ENCODE results near the gene ITIH6.

The ITIH6 gene

DNA sequence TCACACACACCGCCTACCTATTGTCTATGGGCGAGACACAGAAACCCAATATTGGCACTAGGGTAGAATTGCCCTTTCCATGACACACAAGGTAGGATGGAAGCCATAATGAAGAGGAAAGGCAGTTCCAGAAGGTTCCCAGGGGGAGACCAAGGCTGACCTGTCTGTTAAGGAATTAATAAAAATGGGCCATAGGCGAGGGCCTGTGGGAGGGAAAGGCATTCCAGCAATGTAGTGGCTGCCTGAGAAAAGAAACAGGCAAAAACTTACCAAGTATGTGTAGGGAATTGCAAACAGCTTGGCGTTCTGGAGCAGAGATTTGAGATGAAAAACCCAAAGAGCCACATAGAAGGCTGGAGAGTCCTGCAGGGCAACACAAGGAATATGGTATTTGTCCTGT lies 28.5 kb upstream of the ITIH6 start:
- no peaks in the 10 kb centered on the region for H3K9me3 ChIP-seq
- no peak for TF ChIP-seq CTCF (IDR thresholded peaks at IDR 0.05)
- no peaks in the 10 kb centered on the region for H3K36me3 ChIP-seq
- H3K4me1 ChIP-seq (ENCODE audit: control insufficient read depth in 1 of 2, insufficient read depth in 1 of 2, low read depth in 1 of 2, low read length in 1 of 2) = no peaks in the 10 kb centered on the region
- no peaks in the 10 kb centered on the region for H3K27me3 ChIP-seq
- H3K4me3 ChIP-seq (ENCODE audit: low read depth in 1 of 2, low read length in 1 of 2) = no peak overlapping the region
- no peak overlapping the region for H3K27ac ChIP-seq

- no peak for TF ChIP-seq CTCF (IDR thresholded peaks at IDR 0.05)
- Histone ChIP-seq H3K27ac (no peak overlapping the region), H3K4me1 (ENCODE audit: control insufficient read depth in 1 of 2, insufficient read depth in 1 of 2, low read depth in 1 of 2, low read length in 1 of 2) (no peaks in the 10 kb centered on the region), H3K36me3 (no peaks in the 10 kb centered on the region), H3K27me3 (no peaks in the 10 kb centered on the region), H3K4me3 (ENCODE audit: low read depth in 1 of 2, low read length in 1 of 2) (no peak overlapping the region), H3K9me3 (no peaks in the 10 kb centered on the region)
These were observed 27.8 kb upstream of the ITIH6 start for GRCh38 chrX:54825716-54826438.

DNA sequence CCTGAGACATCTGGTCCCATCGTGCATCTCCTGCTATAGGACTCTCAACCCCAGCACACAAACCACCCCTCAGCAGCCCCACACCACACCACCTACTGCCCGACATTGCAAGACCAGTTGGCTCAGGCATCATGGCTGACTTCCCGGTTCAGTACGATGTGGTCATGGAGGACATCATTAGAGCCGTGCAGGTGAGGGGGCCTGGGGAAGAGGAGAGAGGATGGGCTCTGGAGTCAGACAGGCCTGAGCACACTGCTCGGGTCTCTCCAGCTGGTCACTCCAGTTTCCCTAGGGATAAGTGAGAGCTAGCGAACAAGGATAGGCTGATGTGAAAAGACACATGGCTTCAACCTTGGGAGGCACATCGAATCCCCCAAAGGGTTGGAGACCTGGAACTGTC lies 26.7 kb upstream of the ITIH6 start:
- H3K27me3 ChIP-seq = no peaks in the 10 kb centered on the region
- no peak overlapping the region for H3K4me3 ChIP-seq (ENCODE audit: low read depth in 1 of 2, low read length in 1 of 2)
- H3K9me3 ChIP-seq = no peaks in the 10 kb centered on the region
- no peaks in the 10 kb centered on the region for H3K36me3 ChIP-seq
- H3K27ac ChIP-seq = no peak overlapping the region
- no peaks in the 10 kb centered on the region for H3K4me1 ChIP-seq (ENCODE audit: control insufficient read depth in 1 of 2, insufficient read depth in 1 of 2, low read depth in 1 of 2, low read length in 1 of 2)
- no peak for TF ChIP-seq CTCF (IDR thresholded peaks at IDR 0.05)

DNA sequence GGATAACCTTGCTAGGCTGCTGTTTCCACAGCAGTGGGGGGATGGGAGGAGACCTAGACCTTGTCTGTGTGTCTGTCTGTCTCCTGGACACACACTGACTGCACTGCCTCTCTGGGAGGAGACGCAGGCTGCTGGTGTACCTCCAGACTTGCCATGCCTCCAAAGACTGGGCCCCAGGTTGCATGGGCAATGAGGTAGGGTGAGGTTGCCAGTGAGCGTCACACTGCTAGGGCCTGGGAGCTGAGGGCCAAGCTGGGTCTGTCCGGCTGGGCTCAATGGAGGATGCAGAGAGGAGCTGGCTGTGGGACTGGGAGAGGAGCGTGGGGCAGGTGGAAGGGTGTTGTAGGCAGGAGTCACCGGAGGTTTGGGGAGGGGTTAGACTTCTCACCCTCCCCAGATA lies 26.1 kb upstream of the ITIH6 start:
- Histone ChIP-seq H3K4me3 (ENCODE audit: low read depth in 1 of 2, low read length in 1 of 2) (no peak overlapping the region), H3K27me3 (no peaks in the 10 kb centered on the region), H3K9me3 (no peaks in the 10 kb centered on the region), H3K27ac (no peak overlapping the region), H3K36me3 (no peaks in the 10 kb centered on the region), H3K4me1 (ENCODE audit: control insufficient read depth in 1 of 2, insufficient read depth in 1 of 2, low read depth in 1 of 2, low read length in 1 of 2) (peaks cover 3 to 4% of the 10 kb centered on the region in 2 experiments)
- no peak for TF ChIP-seq CTCF (IDR thresholded peaks at IDR 0.05)

DNA sequence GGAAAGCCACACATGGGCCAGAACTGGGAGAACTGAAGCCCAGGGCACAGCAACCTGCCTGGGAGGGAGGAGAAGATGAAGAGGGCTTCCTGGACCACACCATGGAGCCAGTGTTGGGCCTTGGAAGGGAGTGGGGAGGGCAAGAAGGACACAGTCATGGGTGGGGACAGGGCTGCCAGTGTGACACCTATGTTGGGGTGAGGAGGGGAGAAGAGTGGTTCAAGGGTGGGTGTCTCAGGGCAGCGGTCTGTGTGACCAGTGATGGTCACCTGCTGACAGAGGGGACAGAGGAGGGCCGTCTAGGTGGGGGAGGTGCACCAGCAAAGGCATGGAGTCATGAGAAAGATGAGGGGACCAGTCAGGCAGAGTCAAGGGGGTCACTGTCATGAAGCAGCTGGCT lies 23.3 kb upstream of the ITIH6 start:
- H3K36me3 ChIP-seq = no peaks in the 10 kb centered on the region
- no peaks in the 10 kb centered on the region for H3K27me3 ChIP-seq
- peaks cover 8% of the 10 kb centered on the region in 2 experiments for H3K4me1 ChIP-seq (ENCODE audit: control insufficient read depth in 1 of 2, insufficient read depth in 1 of 2, low read depth in 1 of 2, low read length in 1 of 2)
- no peak overlapping the region for H3K27ac ChIP-seq
- no peaks in the 10 kb centered on the region for H3K9me3 ChIP-seq
- H3K4me3 ChIP-seq (ENCODE audit: low read depth in 1 of 2, low read length in 1 of 2) = no peak overlapping the region
- TF ChIP-seq CTCF (IDR thresholded peaks at IDR 0.05) = no peak

Measured in neutrophil (primary cell).